ENCODE measurements around the gene HSD11B2.

Gene HSD11B2

GRCh38 chr16:67399218-67399733 is 31.6 kb upstream of the HSD11B2 start:
- POLR2A ChIA-PET = no interaction called here
- CTCF ChIA-PET = interaction anchor here (0.7 to 1.9 kb wide), 17 partner anchors 9 to 152 kb away, joined by 3 to 10 read pairs (median 3); partner anchors contain the start of gene FHOD1
- DNase-seq (ENCODE audit: low read depth, low spot score) = no peak
- no peak overlapping the region for H3K4me3 ChIP-seq (ENCODE audit: low read depth, low read length)
- TF ChIP-seq CTCF (IDR thresholded peaks at IDR 0.05; ENCODE audit: insufficient read depth, low read length, missing control alignments) = peak; percentile 83

GRCh38 chr16:67399749-67400704 is 30.9 kb upstream of the HSD11B2 start:
- ChIA-PET POLR2A (no interaction called here), CTCF (interaction anchor here (0.7 to 1.9 kb wide), 16 partner anchors 8 to 153 kb away, joined by 3 to 10 read pairs (median 4); partner anchors contain the start of gene FHOD1)
- no peak for DNase-seq (ENCODE audit: low read depth, low spot score)
- no peak for TF ChIP-seq CTCF (IDR thresholded peaks at IDR 0.05; ENCODE audit: insufficient read depth, low read length, missing control alignments)
- no peak overlapping the region for H3K4me3 ChIP-seq (ENCODE audit: low read depth, low read length)

- ChIA-PET POLR2A (no interaction called here), CTCF (interaction anchor here (1.4 to 2.0 kb wide), 5 partner anchors 10 to 137 kb away, joined by 3 to 10 read pairs (median 5); partner anchors contain the start of gene ZDHHC1)
- no peak for DNase-seq (ENCODE audit: low read depth, low spot score)
- no peak overlapping the region for H3K4me3 ChIP-seq (ENCODE audit: low read depth, low read length)
- no peak for TF ChIP-seq CTCF (IDR thresholded peaks at IDR 0.05; ENCODE audit: insufficient read depth, low read length, missing control alignments)
These were observed 30.0 kb upstream of the HSD11B2 start for GRCh38 chr16:67400901-67401300.

- POLR2A ChIA-PET = no interaction called here
- CTCF ChIA-PET = interaction anchor here (1.4 to 5.4 kb wide), 3 partner anchors 12 to 143 kb away, joined by 4 to 38 read pairs (median 5); partner anchors contain the start of gene ZDHHC1
- H3K4me3 ChIP-seq (ENCODE audit: low read depth, low read length) = no peak overlapping the region
- TF ChIP-seq CTCF (IDR thresholded peaks at IDR 0.05; ENCODE audit: insufficient read depth, low read length, missing control alignments) = no peak
- DNase-seq (ENCODE audit: low read depth, low spot score) = no peak
These were observed 26.9 kb upstream of the HSD11B2 start for GRCh38 chr16:67403976-67404555.

- ChIA-PET POLR2A (no interaction called here), CTCF (interaction anchor here (1.4 to 5.4 kb wide), 3 partner anchors 12 to 22 kb away, joined by 5 to 38 read pairs (median 32); partner anchors contain the start of gene ZDHHC1)
- no peak for DNase-seq (ENCODE audit: low read depth, low spot score)
- H3K4me3 ChIP-seq (ENCODE audit: low read depth, low read length) = no peak overlapping the region
- no peak for TF ChIP-seq CTCF (IDR thresholded peaks at IDR 0.05; ENCODE audit: insufficient read depth, low read length, missing control alignments)
These were observed 26.1 kb upstream of the HSD11B2 start for GRCh38 chr16:67404740-67405226.

All from AG04449 (cell line).